SKM-1 (cell line): Measurements from ENCODE around the gene TUFT1.
A peak's percentile ranks its signal among the peaks of the same experiment; 100 is the strongest.
"Not testable (repeated sequence)": the region's sequence is repeated elsewhere in the genome, so short reads cannot be mapped to it uniquely, and the experiment has no call there.

Experiments
- DNase-seq: peaks from one replicate; lab custom pipeline; 2025; ENCODE audit not compliant: unreplicated experiment; lab: John Stamatoyannopoulos, UW

Gene TUFT1

GRCh38 chr1:151578941-151579340 lies 38.8 kb downstream of the TUFT1 start:
- DNase-seq, result no peak

- DNase-seq, result no peak
Measured at GRCh38 chr1:151579436-151580225, 39.5 kb downstream of the TUFT1 start.

- DNase-seq, result no peak
Measured at GRCh38 chr1:151581451-151581850, 41.3 kb downstream of the TUFT1 start.

- no peak for DNase-seq
Measured at GRCh38 chr1:151581921-151582320, 41.8 kb downstream of the TUFT1 start.

GRCh38 chr1:151583796-151584195 lies 43.7 kb downstream of the TUFT1 start:
- DNase-seq, result no peak

GRCh38 chr1:151584278-151584677 lies 44.2 kb downstream of the TUFT1 start:
- no peak for DNase-seq

GRCh38 chr1:151584780-151585179 lies 44.7 kb downstream of the TUFT1 start:
- no peak for DNase-seq

- no peak for DNase-seq
Measured at GRCh38 chr1:151585622-151586021, 45.5 kb downstream of the TUFT1 start.

- DNase-seq, result no peak
Measured at GRCh38 chr1:151590961-151591360, 50.9 kb downstream of the TUFT1 start.

- no peak for DNase-seq
Measured at GRCh38 chr1:151593730-151594129, 53.6 kb downstream of the TUFT1 start.

- DNase-seq, result peak; percentile 59
Measured at GRCh38 chr1:151594143-151594625, 54.1 kb downstream of the TUFT1 start.

GRCh38 chr1:151596166-151596953 lies 56.3 kb downstream of the TUFT1 start:
- no peak for DNase-seq

- not testable (repeated sequence) for DNase-seq
Measured at GRCh38 chr1:151602550-151602949, 62.4 kb downstream of the TUFT1 start.

GRCh38 chr1:151604291-151604690 lies 64.2 kb downstream of the TUFT1 start:
- no peak for DNase-seq

GRCh38 chr1:151606384-151606783 lies 66.3 kb downstream of the TUFT1 start:
- no peak for DNase-seq

- no peak for DNase-seq
Measured at GRCh38 chr1:151606857-151607256, 66.7 kb downstream of the TUFT1 start.

- no peak for DNase-seq
Measured at GRCh38 chr1:151610142-151610541, 70.0 kb downstream of the TUFT1 start.

GRCh38 chr1:151611288-151611790 lies 71.2 kb downstream of the TUFT1 start:
- peak; percentile 100 for DNase-seq

GRCh38 chr1:151611832-151612500 lies 71.9 kb downstream of the TUFT1 start, which contains the start of gene SNX27:
TSS of gene SNX27 (plus strand) at chr1:151612050. CDS start at chr1:151612202, 152 bp downstream.
- DNase-seq, result peak; percentile 95

GRCh38 chr1:151612501-151613281 lies 72.6 kb downstream of the TUFT1 start:
- peak; percentile 37 for DNase-seq
